HepG2 (cell line): ENCODE measurements around the gene DYNC1I2.

Experiments
- ATF1 ChIP-seq: IDR thresholded peaks from 2 replicates; pipeline ENCODE4 v1.6.1; 2016; ENCODE audit warnings: mild to moderate bottlenecking, control low read depth
- BRCA1 ChIP-seq: sonication (generic); formaldehyde crosslinking; IDR thresholded peaks from 2 replicates; pipeline ENCODE4 v1.4.0; 2020; ENCODE audit warnings: missing genetic modification reagents
- CREB1 ChIP-seq, 2 experiments: fragments of 450-650 bp in 1 of 2; IDR thresholded peaks; 2 replicates each; pipeline ENCODE4 v1.6.1; 2016 to 2017; ENCODE audit warnings: control low read depth in 1 of 2, mild to moderate bottlenecking in 1 of 2, missing compliant biosample characterization in 1 of 2, missing genetic modification characterization in 1 of 2
- MAZ ChIP-seq, 2 experiments: sonication (generic) in 1 of 2; formaldehyde crosslinking in 1 of 2; IDR thresholded peaks; 2 replicates each; pipeline versions ENCODE4 v1.5.0 to v1.6.1; 2012 to 2020; ENCODE audit warnings: low read depth in 2 of 2, mild to moderate bottlenecking in 2 of 2, borderline replicate concordance in 1 of 2, improper control_type of control experiment in 1 of 2, low read length in 1 of 2, missing genetic modification reagents in 1 of 2, moderate library complexity in 1 of 2
- NR2F2 ChIP-seq: IDR thresholded peaks from 2 replicates; pipeline ENCODE4 v1.6.1; 2012; ENCODE audit warnings: low read depth, inconsistent platforms, borderline replicate concordance
- POLR2A ChIP-seq, 2 experiments: IDR thresholded peaks; 2 replicates each; pipeline ENCODE4 v1.6.1; 2011; ENCODE audit warnings: low read depth in 2 of 2, low read length in 2 of 2, mild to moderate bottlenecking in 1 of 2, moderate library complexity in 1 of 2; ENCODE audit not compliant: insufficient read depth in 1 of 2
- ZNF256 ChIP-seq: sonication (generic); formaldehyde crosslinking; conservative IDR thresholded peaks from 2 replicates; pipeline ENCODE4 v1.4.0; 2020; ENCODE audit warnings: missing genetic modification reagents
- ZNF274 ChIP-seq: sonication (generic); formaldehyde crosslinking; IDR thresholded peaks from 2 replicates; pipeline ENCODE4 v1.5.1; 2020; ENCODE audit warnings: mild to moderate bottlenecking, missing genetic modification reagents
- ZNF674 ChIP-seq: sonication (generic); formaldehyde crosslinking; IDR thresholded peaks from 2 replicates; pipeline ENCODE4 v1.5.0; 2020; ENCODE audit warnings: low read depth, mild to moderate bottlenecking, missing genetic modification reagents
- ZNF713 ChIP-seq: sonication (generic); formaldehyde crosslinking; IDR thresholded peaks from 2 replicates; pipeline ENCODE4 v1.4.0; 2020; ENCODE audit warnings: mild to moderate bottlenecking, missing genetic modification reagents
- TF ChIP-seq, protein P1 (sequence below): sonication (generic); formaldehyde crosslinking; IDR thresholded peaks from 2 replicates; pipeline ENCODE4 v1.5.0; 2020; ENCODE audit warnings: missing genetic modification reagents
- TF ChIP-seq, protein P2 (sequence below): sonication (generic); formaldehyde crosslinking; IDR thresholded peaks from 2 replicates; pipeline ENCODE4 v1.5.0; 2020; ENCODE audit warnings: mild to moderate bottlenecking, missing genetic modification reagents, moderate library complexity

DNA sequence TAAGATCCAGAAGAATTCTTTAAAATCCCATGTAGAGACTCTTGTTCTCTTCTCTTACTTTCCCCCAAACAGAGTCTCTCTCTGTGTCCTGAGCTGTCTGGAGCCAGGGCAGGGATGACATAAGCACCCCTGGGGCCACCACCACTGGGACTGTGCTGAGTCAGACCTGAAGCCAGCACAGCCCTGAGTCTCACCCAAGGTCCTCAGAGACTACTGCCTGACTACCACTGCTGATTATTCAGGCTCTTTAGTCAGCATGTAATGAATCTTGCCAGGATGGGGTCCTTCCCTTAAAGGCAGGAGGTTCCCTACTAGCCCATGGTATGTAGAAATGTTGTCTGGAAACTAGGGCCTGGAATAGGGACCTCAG lies 34.9 kb upstream of the DYNC1I2 start:
- TF ChIP-seq, protein P1, sequence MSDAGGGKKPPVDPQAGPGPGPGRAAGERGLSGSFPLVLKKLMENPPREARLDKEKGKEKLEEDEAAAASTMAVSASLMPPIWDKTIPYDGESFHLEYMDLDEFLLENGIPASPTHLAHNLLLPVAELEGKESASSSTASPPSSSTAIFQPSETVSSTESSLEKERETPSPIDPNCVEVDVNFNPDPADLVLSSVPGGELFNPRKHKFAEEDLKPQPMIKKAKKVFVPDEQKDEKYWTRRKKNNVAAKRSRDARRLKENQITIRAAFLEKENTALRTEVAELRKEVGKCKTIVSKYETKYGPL (CRISPR knock-in tag): no peak
- TF ChIP-seq, protein P2, sequence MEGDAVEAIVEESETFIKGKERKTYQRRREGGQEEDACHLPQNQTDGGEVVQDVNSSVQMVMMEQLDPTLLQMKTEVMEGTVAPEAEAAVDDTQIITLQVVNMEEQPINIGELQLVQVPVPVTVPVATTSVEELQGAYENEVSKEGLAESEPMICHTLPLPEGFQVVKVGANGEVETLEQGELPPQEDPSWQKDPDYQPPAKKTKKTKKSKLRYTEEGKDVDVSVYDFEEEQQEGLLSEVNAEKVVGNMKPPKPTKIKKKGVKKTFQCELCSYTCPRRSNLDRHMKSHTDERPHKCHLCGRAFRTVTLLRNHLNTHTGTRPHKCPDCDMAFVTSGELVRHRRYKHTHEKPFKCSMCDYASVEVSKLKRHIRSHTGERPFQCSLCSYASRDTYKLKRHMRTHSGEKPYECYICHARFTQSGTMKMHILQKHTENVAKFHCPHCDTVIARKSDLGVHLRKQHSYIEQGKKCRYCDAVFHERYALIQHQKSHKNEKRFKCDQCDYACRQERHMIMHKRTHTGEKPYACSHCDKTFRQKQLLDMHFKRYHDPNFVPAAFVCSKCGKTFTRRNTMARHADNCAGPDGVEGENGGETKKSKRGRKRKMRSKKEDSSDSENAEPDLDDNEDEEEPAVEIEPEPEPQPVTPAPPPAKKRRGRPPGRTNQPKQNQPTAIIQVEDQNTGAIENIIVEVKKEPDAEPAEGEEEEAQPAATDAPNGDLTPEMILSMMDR (CRISPR knock-in tag): no peak
- TF ChIP-seq BRCA1 (CRISPR knock-in tag): no peak
- no peak for TF ChIP-seq MAZ (IDR thresholded peaks at IDR 0.05; ENCODE audit: borderline replicate concordance, low read depth, low read length)
- TF ChIP-seq MAZ (CRISPR knock-in tag; IDR thresholded peaks at IDR 0.05; ENCODE audit: low read depth): no peak
- TF ChIP-seq ZNF256 (CRISPR knock-in tag): no peak
- TF ChIP-seq ZNF274 (CRISPR knock-in tag): no peak
- no peak for TF ChIP-seq POLR2A (IDR thresholded peaks at IDR 0.05; ENCODE audit: insufficient read depth in 1 of 2, low read depth in 2 of 2, low read length in 2 of 2)
- TF ChIP-seq NR2F2: no peak
- TF ChIP-seq ATF1 (CRISPR knock-in tag): no peak
- no peak for TF ChIP-seq CREB1 (IDR thresholded peaks at IDR 0.05)
- no peak for TF ChIP-seq CREB1 (CRISPR knock-in tag; IDR thresholded peaks at IDR 0.05)
- TF ChIP-seq ZNF713 (CRISPR knock-in tag): no peak
- TF ChIP-seq ZNF674 (CRISPR knock-in tag): no peak
